ENCODE results near the gene TANC2. TPM values are rescaled to one million over a fixed set of nuclear protein-coding genes. Genes with fewer than 3 reads are reported as not detected.
"Not testable (repeated sequence)": the region's sequence is repeated elsewhere in the genome, so short reads cannot be mapped to it uniquely, and the experiment has no call there.

The TANC2 gene
- total and polyA plus RNA-seq, 2 donors (not counting 1 experiment from before 2014, with no cell fraction given), result 7.2 to 41.9 TPM

- Histone ChIP-seq H3K27me3 (ENCODE audit: control insufficient read depth, insufficient read depth, low read length) (no peaks in the 10 kb centered on the region), H3K9me3 (ENCODE audit: control insufficient read depth, insufficient read depth, low read depth, low read length) (no peaks in the 10 kb centered on the region), H3K4me1 (ENCODE audit: control insufficient read depth, extremely low read depth, insufficient read depth, low read length) (no peaks in the 10 kb centered on the region), H3K4me3 (replicated peaks in 1 of 4; ENCODE audit: control extremely low read depth in 1 of 4, insufficient read depth in 1 of 4, low read depth in 3 of 4, low read length in 4 of 4) (no peak overlapping the region), H3K79me2 (ENCODE audit: control insufficient read depth, insufficient read depth, low read length) (peaks cover 42% of the 10 kb centered on the region), H3K27ac (ENCODE audit: insufficient read depth, low read length) (no peak overlapping the region), H3K36me3 (ENCODE audit: control insufficient read depth, insufficient read depth, low read length) (peaks cover 1% of the 10 kb centered on the region), H3K9ac (ENCODE audit: insufficient read depth, low read length) (no peak overlapping the region), H3K4me2 (ENCODE audit: extremely low read depth, insufficient read depth, low read length) (no peak overlapping the region), H2AFZ (ENCODE audit: low read length) (no peak overlapping the region), H4K20me1 (ENCODE audit: control insufficient read depth, extremely low read depth, insufficient read depth, low read length) (no peaks in the 10 kb centered on the region)
- DNase-seq (ENCODE audit: low read depth in 2 of 2), result no peak
- TF ChIP-seq EZH2 (IDR thresholded peaks at IDR 0.05; ENCODE audit: low read length, missing control alignments) (no peak), CTCF (conservative IDR thresholded peaks at IDR 0.05 in 1 of 2, IDR thresholded peaks at IDR 0.05 in 1 of 2; ENCODE audit: low read depth in 1 of 2, low read length in 2 of 2) (no peak)
These were observed 8.8 kb downstream of the TANC2 start for GRCh38 chr17:62974788-62975187.

- H3K27me3 ChIP-seq (ENCODE audit: control insufficient read depth, insufficient read depth, low read length), result no peaks in the 10 kb centered on the region
- peak; percentile 34 to 57 for DNase-seq (ENCODE audit: low read depth in 2 of 2)
These were observed 9.2 kb downstream of the TANC2 start for GRCh38 chr17:62975206-62975605.

GRCh38 chr17:62976643-62977231 lies 10.7 kb downstream of the TANC2 start:
- H4K20me1 ChIP-seq (ENCODE audit: control insufficient read depth, extremely low read depth, insufficient read depth, low read length), result not testable (repeated sequence)

More at GRCh38 chr17:62975206-62975605, 9.2 kb downstream of the TANC2 start:
- Histone ChIP-seq H3K9ac (ENCODE audit: insufficient read depth, low read length) (no peak overlapping the region), H2AFZ (ENCODE audit: low read length) (no peak overlapping the region), H3K4me1 (ENCODE audit: control insufficient read depth, extremely low read depth, insufficient read depth, low read length) (no peaks in the 10 kb centered on the region), H3K79me2 (ENCODE audit: control insufficient read depth, insufficient read depth, low read length) (peaks cover 40% of the 10 kb centered on the region), H3K4me3 (replicated peaks in 1 of 4; ENCODE audit: control extremely low read depth in 1 of 4, insufficient read depth in 1 of 4, low read depth in 3 of 4, low read length in 4 of 4) (no peak overlapping the region), H3K36me3 (ENCODE audit: control insufficient read depth, insufficient read depth, low read length) (peaks cover 1% of the 10 kb centered on the region), H3K27ac (ENCODE audit: insufficient read depth, low read length) (no peak overlapping the region), H3K4me2 (ENCODE audit: extremely low read depth, insufficient read depth, low read length) (no peak overlapping the region), H3K9me3 (ENCODE audit: control insufficient read depth, insufficient read depth, low read depth, low read length) (no peaks in the 10 kb centered on the region), H4K20me1 (ENCODE audit: control insufficient read depth, extremely low read depth, insufficient read depth, low read length) (no peaks in the 10 kb centered on the region)
- TF ChIP-seq CTCF (conservative IDR thresholded peaks at IDR 0.05 in 1 of 2, IDR thresholded peaks at IDR 0.05 in 1 of 2; ENCODE audit: low read depth in 1 of 2, low read length in 2 of 2) (no peak), EZH2 (IDR thresholded peaks at IDR 0.05; ENCODE audit: low read length, missing control alignments) (no peak)

More at GRCh38 chr17:62976643-62977231, 10.7 kb downstream of the TANC2 start:
- not testable (repeated sequence) for H3K4me1 ChIP-seq (ENCODE audit: control insufficient read depth, extremely low read depth, insufficient read depth, low read length); H3K27ac ChIP-seq (ENCODE audit: insufficient read depth, low read length); H3K27me3 ChIP-seq (ENCODE audit: control insufficient read depth, insufficient read depth, low read length); H3K4me2 ChIP-seq (ENCODE audit: extremely low read depth, insufficient read depth, low read length); H3K4me3 ChIP-seq (replicated peaks in 1 of 4; ENCODE audit: control extremely low read depth in 1 of 4, insufficient read depth in 1 of 4, low read depth in 3 of 4, low read length in 4 of 4); H3K9me3 ChIP-seq (ENCODE audit: control insufficient read depth, insufficient read depth, low read depth, low read length); DNase-seq (ENCODE audit: low read depth in 2 of 2); H2AFZ ChIP-seq (ENCODE audit: low read length); H3K36me3 ChIP-seq (ENCODE audit: control insufficient read depth, insufficient read depth, low read length); H3K9ac ChIP-seq (ENCODE audit: insufficient read depth, low read length)
- peaks cover 26% of the 10 kb centered on the region for H3K79me2 ChIP-seq (ENCODE audit: control insufficient read depth, insufficient read depth, low read length)
